C4-2B (cell line): Measurements from ENCODE around the gene PHKB.

ENCODE experiments used
- CTCF ChIP-seq: fragments of 450-650 bp; conservative IDR thresholded peaks from 2 replicates; pipeline ENCODE4 v1.5.1; 2017; ENCODE audit warnings: mild to moderate bottlenecking
- ZFX ChIP-seq: fragments of 450-650 bp; IDR thresholded peaks from 2 replicates; pipeline ENCODE4 v1.6.1; 2017

- no peak for TF ChIP-seq CTCF
- TF ChIP-seq ZFX, result no peak
Observed at GRCh38 chr16:47611042-47611441, 149.9 kb downstream of the PHKB start.
